ENCODE measurements around the gene NCR3LG1. TPM values are rescaled to one million over a fixed set of nuclear protein-coding genes. Genes with fewer than 3 reads are reported as not detected.

Gene NCR3LG1
- total RNA-seq, 1 donor from 2014 or later = 0.39 TPM

DNA sequence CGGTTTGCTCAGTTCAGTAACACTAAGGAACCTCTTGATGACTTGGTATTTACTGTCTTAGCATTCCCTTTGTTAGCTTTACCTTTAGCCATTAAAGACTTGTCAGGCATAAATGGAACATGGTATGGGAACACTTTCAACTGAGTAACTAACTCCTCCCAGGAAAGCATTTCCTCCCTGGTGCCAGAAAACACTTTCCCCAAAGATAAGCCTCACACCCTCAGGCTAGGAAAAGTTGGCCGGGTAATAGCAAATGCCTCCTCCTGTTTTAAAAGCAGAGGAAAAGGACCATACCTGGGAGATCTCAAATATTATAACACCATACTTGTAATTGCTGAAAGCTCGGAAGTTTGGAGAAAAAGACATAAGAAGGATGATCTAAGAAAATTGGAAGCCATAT is 24.9 kb downstream of the NCR3LG1 start:
- DNase-seq (ENCODE audit: low spot score) = no peak
- Histone ChIP-seq H3K4me3 (no peak overlapping the region), H3K27me3 (no peaks in the 10 kb centered on the region), H3K36me3 (no peaks in the 10 kb centered on the region), H2AFZ (replicated peaks) (no peak overlapping the region), H4K20me1 (ENCODE audit: low read depth) (no peaks in the 10 kb centered on the region), H3K9ac (no peak overlapping the region), H3K79me2 (ENCODE audit: low read depth) (no peaks in the 10 kb centered on the region), H3K9me3 (ENCODE audit: low read depth) (peaks cover 7% of the 10 kb centered on the region), H3K27ac (no peak overlapping the region), H3F3A (ENCODE audit: low read depth) (no peaks in the 10 kb centered on the region), H3K4me2 (no peak overlapping the region), H3K4me1 (peaks cover 3% of the 10 kb centered on the region)
- no peak overlapping the region for H3K27ac Mint-ChIP-seq
- H3K4me3 Mint-ChIP-seq = no peak overlapping the region
- no peak for TF ChIP-seq EZH2 (IDR thresholded peaks at IDR 0.05)
- TF ChIP-seq, protein P1, sequence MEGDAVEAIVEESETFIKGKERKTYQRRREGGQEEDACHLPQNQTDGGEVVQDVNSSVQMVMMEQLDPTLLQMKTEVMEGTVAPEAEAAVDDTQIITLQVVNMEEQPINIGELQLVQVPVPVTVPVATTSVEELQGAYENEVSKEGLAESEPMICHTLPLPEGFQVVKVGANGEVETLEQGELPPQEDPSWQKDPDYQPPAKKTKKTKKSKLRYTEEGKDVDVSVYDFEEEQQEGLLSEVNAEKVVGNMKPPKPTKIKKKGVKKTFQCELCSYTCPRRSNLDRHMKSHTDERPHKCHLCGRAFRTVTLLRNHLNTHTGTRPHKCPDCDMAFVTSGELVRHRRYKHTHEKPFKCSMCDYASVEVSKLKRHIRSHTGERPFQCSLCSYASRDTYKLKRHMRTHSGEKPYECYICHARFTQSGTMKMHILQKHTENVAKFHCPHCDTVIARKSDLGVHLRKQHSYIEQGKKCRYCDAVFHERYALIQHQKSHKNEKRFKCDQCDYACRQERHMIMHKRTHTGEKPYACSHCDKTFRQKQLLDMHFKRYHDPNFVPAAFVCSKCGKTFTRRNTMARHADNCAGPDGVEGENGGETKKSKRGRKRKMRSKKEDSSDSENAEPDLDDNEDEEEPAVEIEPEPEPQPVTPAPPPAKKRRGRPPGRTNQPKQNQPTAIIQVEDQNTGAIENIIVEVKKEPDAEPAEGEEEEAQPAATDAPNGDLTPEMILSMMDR (IDR thresholded peaks at IDR 0.05) = no peak
- TF ChIP-seq EZH2phosphoT487 (IDR thresholded peaks at IDR 0.05) = no peak
- no peaks in the 10 kb centered on the region for H3K27me3 Mint-ChIP-seq (ENCODE audit: insufficient read depth, low read depth)
- peaks cover 41% of the 10 kb centered on the region for H3K36me3 Mint-ChIP-seq
- no peaks in the 10 kb centered on the region for H3K4me1 Mint-ChIP-seq
- peaks cover 25% of the 10 kb centered on the region for H3K9me3 Mint-ChIP-seq

DNA sequence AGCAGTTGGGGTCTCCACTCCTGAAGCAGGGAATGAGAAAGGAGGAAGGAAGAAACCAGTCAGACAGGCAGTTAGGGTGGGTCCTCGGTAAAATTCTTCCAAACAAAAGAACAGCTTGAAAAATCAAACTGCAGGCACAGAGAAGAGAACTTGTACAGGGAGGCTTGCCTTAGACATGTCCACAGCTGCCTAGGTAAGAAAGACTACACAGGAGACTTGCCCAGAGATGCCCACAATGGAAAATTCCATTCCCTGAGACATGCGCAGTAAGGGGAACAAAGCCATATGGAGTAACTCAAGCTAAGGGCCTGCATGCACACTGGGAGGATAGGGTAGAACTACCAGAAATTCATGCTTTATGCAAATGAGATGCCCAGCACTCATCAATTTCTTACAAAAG is 27.1 kb downstream of the NCR3LG1 start:
- Histone ChIP-seq H3F3A (ENCODE audit: low read depth) (no peaks in the 10 kb centered on the region), H4K20me1 (ENCODE audit: low read depth) (no peaks in the 10 kb centered on the region), H3K4me1 (peaks cover 3% of the 10 kb centered on the region), H3K4me2 (no peak overlapping the region), H3K9me3 (ENCODE audit: low read depth) (no peaks in the 10 kb centered on the region), H3K79me2 (ENCODE audit: low read depth) (no peaks in the 10 kb centered on the region), H3K36me3 (no peaks in the 10 kb centered on the region), H3K9ac (no peak overlapping the region), H3K27ac (no peak overlapping the region), H3K4me3 (no peak overlapping the region), H3K27me3 (no peaks in the 10 kb centered on the region), H2AFZ (replicated peaks) (no peak overlapping the region)
- peaks cover 9% of the 10 kb centered on the region for H3K9me3 Mint-ChIP-seq
- H3K4me3 Mint-ChIP-seq = no peak overlapping the region
- H3K27me3 Mint-ChIP-seq (ENCODE audit: insufficient read depth, low read depth) = no peaks in the 10 kb centered on the region
- H3K27ac Mint-ChIP-seq = no peak overlapping the region
- H3K4me1 Mint-ChIP-seq = no peaks in the 10 kb centered on the region
- TF ChIP-seq, protein P1 (IDR thresholded peaks at IDR 0.05) = no peak
- TF ChIP-seq EZH2 (IDR thresholded peaks at IDR 0.05) = no peak
- no peak for TF ChIP-seq EZH2phosphoT487 (IDR thresholded peaks at IDR 0.05)
- H3K36me3 Mint-ChIP-seq = peaks cover 24% of the 10 kb centered on the region
- DNase-seq (ENCODE audit: low spot score) = no peak

DNA sequence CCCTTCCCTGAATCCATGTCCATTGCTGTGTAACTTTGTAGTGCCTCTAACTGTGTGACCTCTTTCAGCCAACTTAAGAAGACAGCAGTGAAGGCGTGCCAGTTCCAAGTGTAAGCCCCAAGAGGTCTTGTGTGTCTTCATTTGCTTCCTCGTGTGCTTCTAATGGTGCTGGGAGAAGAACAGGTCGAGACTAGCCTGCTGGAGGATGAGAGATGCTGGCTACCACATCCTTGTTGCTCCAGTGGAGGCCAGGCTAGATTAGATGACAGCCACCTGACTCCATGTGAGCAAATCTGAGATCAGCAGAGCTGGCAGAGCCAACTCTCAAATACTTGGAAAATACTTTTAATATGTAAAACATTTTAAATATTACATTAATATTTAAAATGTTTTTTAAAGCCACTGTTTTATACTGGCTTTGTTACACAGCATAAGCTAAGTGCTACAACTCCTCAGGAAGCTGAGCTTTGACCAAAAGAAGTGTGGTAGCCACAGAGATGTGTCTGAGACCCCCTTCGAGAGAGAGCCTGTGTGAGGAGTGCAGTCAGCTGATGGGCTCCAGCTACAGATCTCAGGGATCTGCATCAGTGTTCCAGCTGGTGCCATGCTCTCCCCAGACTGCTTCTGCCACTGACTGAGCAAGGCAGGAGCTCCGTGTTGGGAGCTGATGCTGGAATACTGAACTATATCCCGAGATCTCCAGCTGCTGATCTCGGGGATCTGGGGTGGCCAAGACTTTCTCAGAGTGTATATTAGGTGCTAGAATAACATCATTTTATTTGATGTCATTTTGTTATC is 28.0 kb downstream of the NCR3LG1 start:
- H3K9me3 ChIP-seq (ENCODE audit: low read depth) = no peaks in the 10 kb centered on the region
- no peak for TF ChIP-seq EZH2phosphoT487 (IDR thresholded peaks at IDR 0.05)
- TF ChIP-seq, protein P1 (IDR thresholded peaks at IDR 0.05) = no peak
- no peak for TF ChIP-seq EZH2 (IDR thresholded peaks at IDR 0.05)
- peaks cover 3% of the 10 kb centered on the region for H3K4me1 ChIP-seq
- H3K79me2 ChIP-seq (ENCODE audit: low read depth) = no peaks in the 10 kb centered on the region
- H3K27ac ChIP-seq = no peak overlapping the region
- Mint-ChIP-seq H3K4me1 (no peaks in the 10 kb centered on the region), H3K27me3 (ENCODE audit: insufficient read depth, low read depth) (no peaks in the 10 kb centered on the region), H3K9me3 (peaks cover 6% of the 10 kb centered on the region), H3K4me3 (no peak overlapping the region), H3K27ac (no peak overlapping the region), H3K36me3 (peaks cover 20% of the 10 kb centered on the region)
- no peaks in the 10 kb centered on the region for H4K20me1 ChIP-seq (ENCODE audit: low read depth)
- no peak overlapping the region for H3K9ac ChIP-seq
- H2AFZ ChIP-seq (replicated peaks) = no peak overlapping the region
- H3K36me3 ChIP-seq = no peaks in the 10 kb centered on the region
- DNase-seq (ENCODE audit: low spot score) = no peak
- H3K4me3 ChIP-seq = no peak overlapping the region
- no peaks in the 10 kb centered on the region for H3F3A ChIP-seq (ENCODE audit: low read depth)
- no peak overlapping the region for H3K4me2 ChIP-seq
- no peaks in the 10 kb centered on the region for H3K27me3 ChIP-seq

Data from neural progenitor cell (in vitro differentiated cells).